ENCODE results near the gene SMG7.

Gene SMG7

GRCh38 chr1:183467687-183468086 is 4.6 kb upstream of the SMG7 start:
- DNase-seq (ENCODE audit: low read depth): no peak

GRCh38 chr1:183470147-183470960 is 1.9 kb upstream of the SMG7 start:
- peak; percentile 92 for DNase-seq (ENCODE audit: low read depth)

GRCh38 chr1:183470961-183471742 is 1.1 kb upstream of the SMG7 start:
- peak; percentile 40 for DNase-seq (ENCODE audit: low read depth)

GRCh38 chr1:183471743-183472487 is 384 bp upstream of the SMG7 start:
- DNase-seq (ENCODE audit: low read depth): peak; percentile 95

- no peak for DNase-seq (ENCODE audit: low read depth)
Measured at GRCh38 chr1:183473217-183473536, 878 bp downstream of the SMG7 start.

- no peak for DNase-seq (ENCODE audit: low read depth)
Measured at GRCh38 chr1:183476081-183476480, 3.8 kb downstream of the SMG7 start.

GRCh38 chr1:183477986-183478781 is 5.9 kb downstream of the SMG7 start:
- no peak for DNase-seq (ENCODE audit: low read depth)

- no peak for DNase-seq (ENCODE audit: low read depth)
Measured at GRCh38 chr1:183480971-183481441, 8.7 kb downstream of the SMG7 start.

- no peak for DNase-seq (ENCODE audit: low read depth)
Measured at GRCh38 chr1:183483224-183483623, 10.9 kb downstream of the SMG7 start.

- DNase-seq (ENCODE audit: low read depth): no peak
Measured at GRCh38 chr1:183484254-183484653, 12.0 kb downstream of the SMG7 start.

- DNase-seq (ENCODE audit: low read depth): no peak
Measured at GRCh38 chr1:183484851-183485250, 12.6 kb downstream of the SMG7 start.

GRCh38 chr1:183487674-183488442 is 15.6 kb downstream of the SMG7 start:
- no peak for DNase-seq (ENCODE audit: low read depth)

GRCh38 chr1:183490932-183491331 is 18.6 kb downstream of the SMG7 start:
- DNase-seq (ENCODE audit: low read depth): no peak

GRCh38 chr1:183493540-183494245 is 21.4 kb downstream of the SMG7 start:
- no peak for DNase-seq (ENCODE audit: low read depth)

GRCh38 chr1:183495420-183495819 is 23.1 kb downstream of the SMG7 start:
- DNase-seq (ENCODE audit: low read depth): no peak

GRCh38 chr1:183497218-183497617 is 24.9 kb downstream of the SMG7 start:
- no peak for DNase-seq (ENCODE audit: low read depth)

GRCh38 chr1:183498342-183498991 is 26.2 kb downstream of the SMG7 start:
- no peak for DNase-seq (ENCODE audit: low read depth)

GRCh38 chr1:183505454-183506089 is 33.3 kb downstream of the SMG7 start:
- DNase-seq (ENCODE audit: low read depth): no peak

- DNase-seq (ENCODE audit: low read depth): no peak
Measured at GRCh38 chr1:183506561-183506960, 34.3 kb downstream of the SMG7 start.

Data from activated T-cell treated with anti-CD3 and anti-CD28 coated beads for 1 hour (primary cell).